Uterus (tissue), 2 donors: Measurements from ENCODE around the gene NAA10.

Experiments used
- POLR2A ChIP-seq, 2 donors: fragments of 450-650 bp; IDR thresholded peaks; one replicate each; pipeline ENCODE4 v1.6.1; 2016; ENCODE audit warnings: antibody characterized with exemption in 2 of 2, mild to moderate bottlenecking in 1 of 2, moderate library complexity in 1 of 2
- TF ChIP-seq, protein P1 (sequence below), 4 experiments: fragments of 200-600 bp in 2 of 4; fragments of 450-650 bp in 2 of 4; sonication (generic) in 2 of 4; IDR thresholded peaks; one replicate each; pipeline ENCODE4 v1.5.1; 2016 to 2019; ENCODE audit warnings: antibody characterized with exemption in 4 of 4, mild to moderate bottlenecking in 2 of 4, moderate library complexity in 1 of 4

DNA sequence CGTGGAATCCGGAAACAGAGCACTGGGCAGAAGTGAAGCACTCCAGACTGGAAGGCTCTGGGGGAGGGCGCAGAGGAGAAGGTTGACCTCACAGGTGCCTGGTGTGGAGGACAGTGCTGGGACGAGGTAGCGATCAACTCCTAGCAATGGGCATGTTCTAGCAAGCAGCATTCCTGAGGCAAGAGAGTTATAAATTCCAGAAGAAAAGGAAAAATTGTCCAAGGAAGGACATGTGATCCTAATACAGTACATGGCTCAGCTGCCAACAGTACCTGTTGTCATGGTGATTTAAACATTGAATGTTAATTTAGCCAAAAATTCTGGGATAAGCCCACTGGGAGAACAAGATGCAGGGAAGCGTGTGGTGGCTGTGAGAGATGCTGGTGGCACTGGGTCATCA is 17.0 kb downstream of the NAA10 start:
- TF ChIP-seq, protein P1, sequence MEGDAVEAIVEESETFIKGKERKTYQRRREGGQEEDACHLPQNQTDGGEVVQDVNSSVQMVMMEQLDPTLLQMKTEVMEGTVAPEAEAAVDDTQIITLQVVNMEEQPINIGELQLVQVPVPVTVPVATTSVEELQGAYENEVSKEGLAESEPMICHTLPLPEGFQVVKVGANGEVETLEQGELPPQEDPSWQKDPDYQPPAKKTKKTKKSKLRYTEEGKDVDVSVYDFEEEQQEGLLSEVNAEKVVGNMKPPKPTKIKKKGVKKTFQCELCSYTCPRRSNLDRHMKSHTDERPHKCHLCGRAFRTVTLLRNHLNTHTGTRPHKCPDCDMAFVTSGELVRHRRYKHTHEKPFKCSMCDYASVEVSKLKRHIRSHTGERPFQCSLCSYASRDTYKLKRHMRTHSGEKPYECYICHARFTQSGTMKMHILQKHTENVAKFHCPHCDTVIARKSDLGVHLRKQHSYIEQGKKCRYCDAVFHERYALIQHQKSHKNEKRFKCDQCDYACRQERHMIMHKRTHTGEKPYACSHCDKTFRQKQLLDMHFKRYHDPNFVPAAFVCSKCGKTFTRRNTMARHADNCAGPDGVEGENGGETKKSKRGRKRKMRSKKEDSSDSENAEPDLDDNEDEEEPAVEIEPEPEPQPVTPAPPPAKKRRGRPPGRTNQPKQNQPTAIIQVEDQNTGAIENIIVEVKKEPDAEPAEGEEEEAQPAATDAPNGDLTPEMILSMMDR (IDR thresholded peaks at IDR 0.05): no peak
- no peak for TF ChIP-seq POLR2A (IDR thresholded peaks at IDR 0.05)
